Stimulated activated CD8-positive, alpha-beta memory T cell treated with anti-CD3 and anti-CD28 coated beads, Interleukin-12 subunit alpha, Interleukin-12 subunit beta, amount 100 ng/mL, for 1 hour (primary cell): ENCODE measurements around the gene MAML1.

ENCODE experiments used
- DNase-seq: peaks from one replicate; pipeline ENCODE4 v3.0.0-alpha.2; 2020; ENCODE audit warnings: low read depth

The MAML1 gene

DNA sequence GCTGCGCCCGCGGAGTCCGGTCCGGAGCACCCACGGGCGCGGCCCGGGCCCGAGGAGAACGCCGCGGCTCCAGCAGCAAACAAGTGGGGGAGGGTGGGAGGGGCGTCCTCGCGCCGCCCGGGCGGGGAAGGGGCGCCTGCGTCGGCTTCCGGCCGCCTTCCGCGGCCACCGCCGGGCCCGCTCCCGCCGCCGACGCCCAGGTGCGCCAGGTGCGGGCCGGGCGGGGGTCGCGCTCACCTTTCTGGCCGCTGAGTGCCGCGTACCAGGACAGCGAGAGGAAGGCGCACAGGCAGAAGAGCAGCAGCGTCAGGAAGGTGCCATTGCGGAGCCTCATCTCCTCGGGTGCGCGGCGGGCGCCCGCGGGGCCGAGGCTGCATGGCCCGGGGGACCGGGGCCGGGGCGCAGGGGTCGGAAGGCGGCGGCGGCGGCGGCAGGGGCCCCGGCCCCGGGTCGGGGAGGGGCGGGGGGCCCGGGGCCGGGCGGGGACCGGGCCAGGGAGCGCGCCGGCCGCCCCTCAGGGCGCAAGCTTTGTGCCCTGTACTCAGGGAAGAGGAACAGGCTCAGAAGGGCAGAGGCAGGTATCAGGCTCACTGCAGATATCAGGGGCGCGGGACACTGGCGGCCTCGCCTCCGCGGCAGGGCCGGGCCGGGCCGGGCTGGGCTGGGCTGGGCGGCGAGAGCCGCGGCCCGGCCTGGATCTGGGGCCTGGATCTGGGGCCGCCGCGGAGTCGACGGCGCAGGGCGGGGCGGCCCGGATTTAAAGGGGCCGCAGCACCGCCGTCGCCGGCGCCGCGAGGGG lies 73.8 kb downstream of the MAML1 start, which contains the start of gene MGAT4B:
Gene MGAT4B (minus strand): TSS at position 617 of the 799 bp plus-strand sequence. CDS start 283 bp downstream, at position 334.
- no peak for DNase-seq

GRCh38 chr5:179812135-179812825 lies 79.7 kb downstream of the MAML1 start:
- no peak for DNase-seq

DNA sequence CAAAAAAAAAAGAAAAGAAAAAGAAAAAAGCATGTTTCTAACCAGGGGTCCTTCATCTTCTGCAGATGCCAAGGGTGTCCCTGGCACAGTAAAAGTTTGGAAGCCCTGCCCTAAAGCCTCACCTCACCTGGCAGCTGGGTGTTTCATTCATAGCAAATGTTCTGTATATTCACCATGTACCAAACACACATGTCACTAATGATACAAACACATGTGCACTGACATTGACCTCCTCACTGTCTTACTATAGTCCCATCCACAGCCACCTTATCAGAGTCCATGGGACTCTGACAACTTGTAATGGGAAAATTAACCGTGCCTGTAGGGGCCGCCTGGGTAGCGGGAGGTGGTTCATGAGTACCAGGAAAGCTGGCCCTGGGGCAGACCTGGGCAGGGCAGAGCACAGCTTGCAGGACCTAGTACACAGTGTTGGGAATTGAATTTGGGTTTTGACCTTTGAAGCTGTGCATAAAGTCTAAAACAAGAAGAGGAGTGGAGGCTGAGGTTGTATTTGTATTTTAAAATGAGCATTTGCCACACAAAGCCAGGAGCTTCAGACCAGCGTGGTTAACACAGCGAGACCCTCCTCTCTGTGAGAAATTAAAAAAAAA lies 80.5 kb downstream of the MAML1 start:
- no peak for DNase-seq

GRCh38 chr5:179814090-179814489 lies 81.5 kb downstream of the MAML1 start:
- DNase-seq, result no peak

GRCh38 chr5:179815491-179816249 lies 83.0 kb downstream of the MAML1 start:
- DNase-seq, result no peak

DNA sequence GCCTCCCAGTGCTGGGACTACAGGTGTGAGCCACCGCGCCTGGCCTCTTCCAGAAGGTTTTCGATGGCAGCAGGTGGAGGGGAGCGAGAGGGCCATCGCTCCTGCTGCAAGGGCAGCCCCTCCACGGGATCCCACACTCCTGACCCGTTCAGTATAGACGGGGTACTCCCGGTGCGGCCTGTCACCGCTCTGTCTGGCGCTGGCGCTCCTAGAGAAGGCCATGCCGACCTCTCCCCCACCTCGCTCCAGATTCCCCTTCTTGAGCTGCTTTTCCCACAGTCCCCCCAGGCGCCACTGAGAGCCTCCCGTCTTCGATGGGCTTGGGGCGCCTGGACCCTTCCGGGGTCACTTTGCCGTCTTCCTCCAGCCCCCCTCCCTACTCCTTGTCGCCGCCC lies 83.8 kb downstream of the MAML1 start:
- DNase-seq, result no peak

DNA sequence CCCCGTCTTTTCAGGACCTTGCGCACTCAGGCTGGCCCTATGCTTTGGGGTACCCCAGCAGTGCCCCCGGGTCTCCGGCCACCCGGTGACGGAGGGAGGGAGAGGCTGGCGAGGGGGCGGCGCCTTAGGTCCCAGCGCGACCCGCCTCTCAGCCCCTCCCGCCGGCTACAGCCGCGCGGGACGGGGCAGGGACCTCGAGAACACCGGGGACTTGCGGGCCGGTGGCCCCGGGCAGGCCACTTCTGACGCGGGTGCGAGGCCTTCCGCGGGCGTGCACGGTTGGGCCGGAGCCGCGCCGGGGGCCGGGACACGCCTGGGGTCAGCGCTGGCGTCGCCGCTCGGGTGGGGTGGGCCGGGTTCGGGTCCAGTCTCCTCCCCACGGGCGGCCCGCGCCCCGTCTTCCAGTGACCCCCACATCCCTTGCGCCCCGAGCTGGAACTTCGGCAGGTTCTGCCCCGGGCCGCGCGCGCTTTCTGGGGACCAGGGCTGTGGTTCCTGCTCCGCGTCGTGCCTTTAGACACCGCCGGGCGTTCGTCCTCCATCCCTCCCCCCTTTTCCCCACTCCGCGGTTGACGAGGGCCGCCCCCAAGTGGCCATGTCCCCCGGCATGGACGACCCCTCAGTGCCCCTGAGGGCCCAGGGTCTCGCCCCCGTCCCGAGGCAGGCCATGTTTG lies 84.3 kb downstream of the MAML1 start:
- DNase-seq, result no peak

DNA sequence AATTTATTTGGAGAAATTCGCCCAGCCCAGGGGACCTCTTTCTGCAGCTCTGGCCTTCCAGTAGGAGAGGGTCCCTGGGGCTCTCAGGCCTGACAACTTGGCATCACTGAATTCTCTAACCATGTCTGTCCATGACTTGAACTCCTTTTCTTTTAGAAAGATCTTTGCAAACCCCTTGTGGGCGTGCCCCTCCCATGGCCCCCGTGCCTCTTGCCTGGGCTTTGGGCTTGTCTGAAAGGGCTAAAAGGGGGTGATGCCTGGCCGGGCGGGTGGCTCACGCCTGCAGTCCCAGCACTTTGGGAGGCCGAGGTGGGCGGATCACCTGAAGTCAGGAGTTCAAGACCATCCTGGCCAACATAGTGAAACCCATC lies 84.8 kb downstream of the MAML1 start:
- DNase-seq, result no peak

- DNase-seq, result no peak
Observed at GRCh38 chr5:179817890-179818745, 85.5 kb downstream of the MAML1 start.

- DNase-seq, result peak; percentile 80
Observed at GRCh38 chr5:179818746-179819295, 86.2 kb downstream of the MAML1 start.

- no peak for DNase-seq
Observed at GRCh38 chr5:179819296-179820126, 86.9 kb downstream of the MAML1 start.

DNA sequence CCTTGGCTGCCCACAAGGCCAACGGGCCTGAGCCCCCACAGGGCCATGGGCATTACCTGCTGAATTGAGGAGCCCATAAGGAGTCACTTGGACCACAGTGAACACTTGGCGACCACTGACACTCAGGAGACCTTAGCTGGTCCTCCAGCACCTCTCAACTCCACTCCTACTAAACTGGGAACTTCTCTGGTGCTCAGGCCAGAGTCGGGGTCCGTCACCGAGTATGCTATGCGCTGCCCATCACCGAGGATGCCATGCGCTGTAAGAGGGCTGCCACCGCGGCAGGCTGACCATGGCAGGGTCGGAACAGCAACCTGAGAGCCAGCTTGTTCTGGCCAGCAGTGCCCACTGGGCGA lies 87.5 kb downstream of the MAML1 start:
- DNase-seq, result no peak

- DNase-seq, result peak; percentile 75
Observed at GRCh38 chr5:179820483-179821297, 88.1 kb downstream of the MAML1 start, which contains the start of gene SQSTM1. Gene SQSTM1, plus strand, starts transcription at chr5:179820905. Its CDS starts 32 bp downstream, at chr5:179820937.

GRCh38 chr5:179821298-179822058 lies 88.9 kb downstream of the MAML1 start:
- DNase-seq, result peak; percentile 71

DNA sequence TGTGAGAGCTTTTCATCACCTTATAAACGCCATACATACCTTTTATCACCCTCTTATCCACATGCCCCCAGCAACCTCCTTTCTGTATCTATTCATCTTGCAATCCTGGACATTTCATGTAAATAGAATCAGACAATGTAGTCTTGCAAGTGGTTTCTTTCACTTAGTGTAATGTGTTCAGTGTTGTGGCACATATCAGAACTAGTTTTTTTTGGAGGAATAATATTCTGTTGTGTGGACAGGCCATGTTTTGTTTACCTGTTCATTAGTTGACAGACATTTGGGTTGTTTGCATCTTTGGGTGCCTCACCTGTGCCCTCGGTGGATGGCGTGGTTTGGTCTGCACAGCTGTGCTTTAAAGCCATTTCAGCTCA lies 89.4 kb downstream of the MAML1 start:
- no peak for DNase-seq

DNA sequence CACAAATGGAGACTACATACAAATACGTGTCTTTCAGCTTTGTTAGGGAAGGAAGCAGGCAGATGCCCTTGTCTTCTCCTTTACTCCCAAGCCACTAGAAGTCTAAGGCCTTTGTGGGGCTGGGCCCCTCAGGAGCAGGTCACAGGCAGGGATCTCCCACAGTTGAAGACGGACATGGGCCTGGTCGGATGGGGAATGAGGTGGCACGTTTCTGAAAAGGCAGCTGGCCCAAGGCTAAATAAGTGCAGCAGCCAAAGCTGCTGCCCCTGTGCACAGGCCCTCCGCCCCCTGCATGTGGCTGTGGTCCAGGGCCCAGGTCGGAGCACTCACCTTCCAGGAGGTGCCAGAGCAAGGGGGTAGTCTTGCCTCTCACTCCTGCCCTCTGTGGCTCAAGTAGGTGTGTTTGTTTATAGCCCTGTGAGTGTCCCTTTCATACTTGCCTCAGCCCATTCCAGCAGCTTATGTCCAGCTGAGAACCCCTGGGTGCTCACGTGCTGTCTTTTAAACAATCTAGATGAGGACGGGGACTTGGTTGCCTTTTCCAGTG lies 89.9 kb downstream of the MAML1 start:
- DNase-seq, result no peak

GRCh38 chr5:179823937-179824744 lies 91.5 kb downstream of the MAML1 start:
- no peak for DNase-seq
